Left renal pelvis (tissue), 4 donors: ENCODE measurements around the gene ZNF219. TPM values are rescaled to one million over a fixed set of nuclear protein-coding genes. Genes with fewer than 3 reads are reported as not detected.

Source experiments
- DNase-seq, 4 donors: peaks; one replicate each; pipeline ENCODE4 v3.0.0-alpha.2; 2013; ENCODE audit warnings: low read depth in 4 of 4, low spot score in 3 of 4
- polyA plus RNA-seq, 4 donors: library from polyadenylated mRNA; unstranded; fragments of 120-200 nt; gene quantifications; one replicate each; pipeline ENCODE4 v1.2.1, GENCODE V29; 2013; ENCODE audit not compliant: insufficient read length in 4 of 4

Gene ZNF219
- polyA plus RNA-seq, 4 donors = 15.8 to 38.4 (median 22.6) TPM

DNA sequence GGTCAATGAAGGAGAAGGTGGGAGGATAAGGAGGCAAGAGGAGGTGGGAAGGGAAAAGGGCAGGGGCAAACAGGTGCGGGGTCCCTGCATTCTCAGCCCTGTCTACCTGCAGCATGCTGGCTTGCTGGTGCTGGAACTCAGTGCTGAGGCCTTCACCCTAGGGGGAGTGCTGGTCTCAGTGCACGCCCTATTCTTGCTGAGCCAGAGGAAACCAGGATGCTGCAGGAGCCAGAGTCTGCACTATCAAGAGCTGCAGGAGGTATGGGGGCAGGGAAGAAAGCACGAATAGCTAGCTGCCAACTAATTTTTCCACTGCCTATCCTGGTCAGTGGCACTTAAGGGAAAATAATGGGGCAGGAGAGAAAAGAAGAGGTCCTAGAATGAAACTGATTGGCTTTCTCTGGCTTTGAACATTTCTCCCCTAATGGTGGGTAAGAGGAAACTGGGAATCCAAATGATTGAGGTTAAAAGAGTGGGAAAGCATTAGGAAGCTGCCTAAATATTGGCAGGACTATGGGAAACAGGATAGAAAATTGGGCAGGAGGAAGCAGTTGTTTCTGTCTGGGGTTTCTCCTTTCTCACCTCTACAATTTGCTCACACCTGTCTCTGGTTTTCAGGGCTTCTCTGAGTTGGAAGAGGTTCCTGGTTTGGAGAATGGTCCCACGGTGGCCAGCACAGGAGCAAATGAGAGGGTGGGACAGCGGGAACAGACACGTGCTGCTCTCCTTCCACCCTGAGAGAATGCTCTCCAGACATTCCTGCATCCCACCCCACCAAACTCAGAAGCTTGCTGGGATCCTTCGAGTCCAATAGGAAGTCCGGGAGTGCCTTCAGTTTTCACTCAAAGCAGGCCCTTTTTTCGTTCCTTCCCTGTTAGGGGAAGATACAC, 4.3 kb upstream of the ZNF219 start:
- no peak for DNase-seq

DNA sequence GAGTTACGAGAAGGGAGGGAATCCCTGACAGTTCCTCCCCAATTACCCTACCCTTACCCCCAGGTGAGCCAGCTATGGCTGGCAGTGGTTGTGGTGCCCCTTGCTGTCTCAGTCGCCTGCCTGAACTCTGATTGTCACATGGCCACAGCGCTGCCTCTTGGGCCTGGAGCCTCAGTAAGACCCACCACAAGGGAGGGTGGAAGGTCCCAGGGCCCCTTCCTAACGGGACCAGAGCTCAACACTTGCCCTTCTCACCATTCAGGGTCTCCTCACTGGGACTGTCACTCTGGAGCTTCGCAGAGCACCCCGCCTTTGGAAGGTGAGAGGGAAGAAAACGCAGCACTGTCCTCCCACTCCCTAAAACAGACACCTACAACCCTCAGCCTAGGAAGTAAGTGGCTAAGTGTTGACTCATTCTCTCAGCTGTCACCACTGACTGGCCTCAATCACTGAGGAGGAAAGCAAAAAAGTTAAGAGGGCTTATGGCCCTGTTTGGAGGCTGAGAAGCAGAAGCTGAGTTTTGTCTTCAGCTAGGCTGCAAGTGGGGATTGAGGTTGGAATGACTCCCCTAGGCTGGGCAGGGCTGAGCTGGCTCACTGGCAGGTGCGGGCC, 3.5 kb upstream of the ZNF219 start:
- DNase-seq = no peak

DNA sequence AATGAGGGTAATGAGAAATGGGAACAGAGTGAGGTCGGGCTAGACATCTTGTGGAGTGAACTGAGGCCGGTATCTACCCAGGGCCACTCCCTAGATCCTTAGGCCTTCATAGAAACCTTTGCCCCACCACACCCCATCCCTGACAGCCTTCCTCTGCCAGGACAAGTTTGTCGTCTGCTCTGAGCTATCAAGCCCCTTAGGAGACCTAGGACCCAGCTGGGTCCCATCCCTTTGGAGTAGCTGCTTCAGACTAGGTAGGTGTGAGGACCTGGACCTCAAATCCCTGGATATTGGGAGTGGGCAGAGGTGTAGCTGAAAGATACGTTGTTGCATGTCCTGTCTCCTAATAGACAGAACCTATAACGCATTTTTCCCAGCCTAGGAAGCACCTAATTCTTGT, 2.5 kb upstream of the ZNF219 start, which contains the start of gene TMEM253:
Gene TMEM253 (plus strand): TSS at position 136 of the 400 bp plus-strand sequence. CDS start 278 bp downstream, outside the sequence.
- no peak for DNase-seq

DNA sequence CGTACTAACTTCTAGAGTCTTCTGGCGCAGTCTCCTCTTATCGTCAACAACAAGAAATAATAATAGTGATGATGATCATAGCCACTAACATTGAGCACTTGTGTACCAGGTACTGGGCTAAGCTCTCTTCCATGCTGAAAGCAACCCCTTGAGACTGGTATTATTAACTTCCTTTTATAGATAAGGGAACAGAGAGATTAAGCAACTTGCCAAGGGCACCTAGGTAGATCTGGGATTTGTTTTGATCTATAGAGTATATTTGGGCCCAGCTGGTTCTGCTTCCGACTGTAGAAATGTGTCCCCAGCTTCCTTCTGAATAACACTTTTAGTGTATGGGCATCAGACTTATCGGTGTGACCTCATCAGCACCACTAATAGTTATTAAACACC, 1.1 kb upstream of the ZNF219 start:
- no peak for DNase-seq

DNA sequence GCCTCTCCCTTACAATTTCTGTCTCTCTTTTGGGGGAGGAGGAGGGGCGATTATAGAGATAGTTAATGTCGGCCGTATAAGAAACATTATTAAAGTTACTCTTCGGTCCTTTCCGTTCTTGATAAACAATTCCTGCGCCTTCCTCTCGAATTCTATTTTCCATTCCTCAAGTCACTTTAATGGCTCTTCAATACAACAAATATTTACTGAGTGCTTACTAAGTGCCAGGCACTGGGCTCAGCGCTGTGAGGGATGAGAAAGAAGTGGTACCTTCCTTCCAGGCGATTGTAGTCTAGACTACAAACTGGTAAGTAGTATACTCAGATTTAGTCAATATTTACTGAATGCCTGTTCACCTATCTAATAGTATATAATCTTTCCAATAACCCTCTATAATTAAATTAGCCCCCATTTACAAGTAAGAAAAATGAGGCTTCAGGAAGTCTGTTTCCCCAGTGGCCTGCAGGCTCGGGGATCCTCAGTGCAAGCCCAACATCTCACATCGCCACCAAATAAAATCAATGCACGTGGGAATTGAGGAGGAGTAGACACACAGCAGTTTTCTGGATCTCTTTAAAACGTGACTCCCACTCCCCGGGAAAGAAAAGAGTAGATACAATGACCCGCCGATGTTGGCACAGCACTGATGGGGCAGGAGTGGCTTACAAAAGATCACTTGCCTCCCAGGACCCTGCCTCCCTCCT, 589 bp upstream of the ZNF219 start:
- DNase-seq = no peak

DNA sequence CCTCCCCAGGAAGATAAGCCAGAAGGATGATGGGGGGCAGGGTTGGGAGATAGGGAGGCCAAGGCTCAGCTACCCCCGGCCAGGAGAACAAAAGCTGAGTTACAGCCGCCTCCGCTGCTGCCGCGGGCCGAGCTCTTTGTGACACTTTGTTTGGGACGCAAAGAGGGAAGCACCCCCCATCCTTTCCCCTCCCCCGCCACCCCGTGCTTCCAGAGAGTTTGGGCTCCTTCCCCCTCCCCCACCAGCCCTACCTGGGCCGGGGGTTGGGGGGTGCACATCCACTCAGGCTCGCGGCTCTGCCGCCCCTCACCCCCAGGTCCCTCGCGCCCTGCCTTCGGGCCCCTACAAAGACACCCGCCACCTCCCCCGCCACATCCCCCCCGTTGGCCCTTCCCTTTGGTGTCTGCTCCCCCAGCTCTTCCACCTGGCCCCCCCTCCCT, 799 bp downstream of the ZNF219 start:
- DNase-seq = no peak

DNA sequence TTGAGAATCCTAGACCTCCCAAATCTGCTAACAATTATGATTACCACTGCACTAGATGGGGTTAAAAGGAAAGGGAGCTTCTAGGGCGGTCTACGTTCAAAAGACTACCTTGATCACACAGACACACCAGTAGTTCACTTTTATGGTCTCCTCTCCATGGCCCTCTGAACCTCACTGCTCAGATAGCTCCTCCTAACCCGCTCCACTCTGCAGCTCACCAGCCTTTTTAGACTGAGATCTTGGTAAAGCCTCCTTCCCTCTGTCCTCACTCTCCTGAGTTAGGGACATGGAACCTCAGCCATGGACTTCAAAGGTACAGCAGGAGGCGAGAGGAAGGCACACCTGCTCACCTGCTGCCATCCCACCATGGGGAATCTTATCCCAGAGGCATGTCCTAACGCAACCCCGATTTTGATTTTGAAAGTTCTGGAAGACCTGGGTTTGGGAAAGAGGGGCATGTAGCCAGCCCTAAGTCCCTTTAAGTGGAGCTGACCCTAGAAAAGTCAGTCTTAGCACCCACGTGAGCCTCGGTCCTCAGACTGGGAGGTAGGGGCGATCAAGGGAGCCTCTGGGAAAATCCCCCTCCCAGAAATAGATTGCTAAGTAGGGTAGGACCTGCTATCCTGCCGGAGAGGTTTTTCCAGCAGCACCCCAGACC, 1.3 kb downstream of the ZNF219 start:
- no peak for DNase-seq

DNA sequence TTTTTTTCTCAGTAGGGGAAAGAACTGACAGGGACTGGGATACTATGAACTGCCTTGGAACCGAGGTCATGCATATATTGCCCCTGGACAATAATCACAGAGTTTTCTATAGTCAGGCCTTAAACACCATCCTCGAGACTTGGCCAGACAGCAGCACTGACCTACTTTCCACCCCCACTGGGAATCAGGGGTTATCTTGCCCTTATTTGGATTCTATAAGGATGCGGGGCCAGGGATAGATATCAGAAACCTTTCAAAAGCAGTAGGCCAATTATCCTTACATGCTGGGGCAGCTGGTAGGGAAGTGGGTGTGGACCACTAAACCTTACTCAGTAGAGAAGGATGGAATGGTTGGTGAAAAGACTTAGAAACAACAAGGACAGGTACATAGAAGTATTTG, 2.0 kb downstream of the ZNF219 start:
- no peak for DNase-seq

DNA sequence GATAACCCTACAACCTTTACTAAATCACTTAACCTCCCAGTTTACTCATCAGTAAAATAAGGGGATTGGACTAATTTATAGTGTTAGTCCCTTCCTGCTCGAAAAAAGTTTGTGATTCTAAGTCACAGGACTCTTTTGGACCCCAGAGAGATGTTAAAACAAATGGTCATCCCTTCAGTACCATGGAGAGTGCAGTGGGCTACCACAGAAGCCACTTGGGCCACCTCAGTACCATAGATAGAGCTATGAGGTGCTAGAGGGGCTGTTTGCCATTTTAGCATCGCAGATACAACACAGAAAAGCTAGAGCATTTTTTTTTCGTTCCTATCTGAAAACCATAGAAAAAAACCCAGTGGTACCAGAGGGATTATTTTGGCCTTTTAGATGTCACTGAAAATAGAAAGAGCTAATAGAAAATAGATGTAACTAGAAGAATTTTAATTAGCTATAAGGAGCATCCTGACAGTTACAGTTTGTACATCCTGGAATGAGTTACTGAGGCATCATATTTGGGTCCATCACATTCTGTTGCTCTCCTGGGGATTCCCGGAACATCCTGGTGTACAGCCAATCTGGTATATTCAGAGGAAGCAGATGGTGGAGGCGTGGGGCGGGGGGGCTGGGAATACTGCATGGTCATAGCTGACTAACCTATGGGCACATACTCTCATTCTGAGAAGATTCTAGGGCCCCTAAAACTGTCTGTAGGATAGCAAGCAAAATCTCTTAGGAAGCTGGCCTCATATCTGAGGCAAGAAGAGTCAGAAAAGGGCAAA, 2.8 kb downstream of the ZNF219 start:
- DNase-seq = no peak

DNA sequence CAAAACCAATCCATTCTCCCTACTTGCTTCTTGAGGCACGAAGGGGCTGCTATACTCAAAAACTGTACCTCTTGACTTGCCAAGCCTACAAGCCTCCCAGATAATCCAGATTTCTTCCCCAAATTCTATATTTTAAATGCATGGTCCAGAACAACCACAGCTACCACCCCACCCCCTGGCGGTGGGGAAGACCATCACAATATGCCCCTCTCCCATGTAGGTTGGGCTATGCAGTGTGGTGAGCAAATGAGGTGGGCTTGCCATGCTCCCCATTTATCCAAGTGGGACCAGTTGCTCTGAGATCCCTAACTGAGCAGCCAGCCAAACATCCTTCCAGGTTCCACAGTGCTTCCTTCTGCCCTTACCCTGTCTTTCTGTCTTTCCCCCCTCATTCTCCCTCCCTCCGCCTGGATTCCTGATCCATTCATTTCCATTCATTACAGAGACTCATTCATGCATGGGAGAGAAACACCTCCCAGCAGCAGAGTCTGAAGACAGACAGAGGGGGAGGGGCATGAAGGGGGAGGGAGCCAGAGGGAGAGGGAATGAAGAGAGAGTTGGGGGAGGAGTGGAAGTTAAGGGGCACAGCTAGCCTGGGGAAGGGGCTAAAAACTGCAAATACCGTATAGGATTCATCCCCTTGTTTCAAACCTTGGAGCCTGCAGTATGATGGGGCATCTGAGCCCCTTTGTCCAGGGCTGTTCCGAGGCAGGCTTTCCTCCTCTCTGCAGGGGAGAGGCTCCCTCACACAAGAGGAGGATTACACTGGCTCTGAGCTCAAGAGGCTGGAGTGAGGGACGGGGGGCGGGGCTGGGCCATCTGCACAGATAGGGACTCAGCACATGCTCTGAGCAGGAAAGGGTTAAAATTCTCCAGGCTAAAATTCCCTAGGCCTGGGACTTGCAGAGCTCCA, 4.4 kb downstream of the ZNF219 start:
- DNase-seq = peak in 1 of 4 donors; percentile 73

DNA sequence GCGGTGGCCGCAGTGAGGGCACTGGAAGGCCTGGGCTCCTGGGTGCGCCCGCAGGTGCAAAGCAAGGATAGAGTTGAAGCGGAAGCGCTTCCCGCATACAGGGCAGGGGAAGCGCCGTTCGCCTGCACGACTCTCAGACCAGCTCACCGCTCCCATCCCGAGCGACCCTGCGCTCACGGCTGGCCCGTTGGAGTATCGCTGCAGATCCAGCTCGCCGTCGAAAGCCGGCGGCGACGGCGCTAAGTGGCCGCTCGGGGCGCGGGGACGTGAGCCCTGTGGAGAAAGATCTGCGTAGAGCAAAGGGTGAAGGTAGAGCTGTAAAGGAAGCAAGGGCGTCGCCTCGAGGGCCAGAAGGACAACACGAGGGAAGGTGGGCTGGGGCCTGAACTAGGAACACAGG, 5.4 kb downstream of the ZNF219 start:
- no peak for DNase-seq

DNA sequence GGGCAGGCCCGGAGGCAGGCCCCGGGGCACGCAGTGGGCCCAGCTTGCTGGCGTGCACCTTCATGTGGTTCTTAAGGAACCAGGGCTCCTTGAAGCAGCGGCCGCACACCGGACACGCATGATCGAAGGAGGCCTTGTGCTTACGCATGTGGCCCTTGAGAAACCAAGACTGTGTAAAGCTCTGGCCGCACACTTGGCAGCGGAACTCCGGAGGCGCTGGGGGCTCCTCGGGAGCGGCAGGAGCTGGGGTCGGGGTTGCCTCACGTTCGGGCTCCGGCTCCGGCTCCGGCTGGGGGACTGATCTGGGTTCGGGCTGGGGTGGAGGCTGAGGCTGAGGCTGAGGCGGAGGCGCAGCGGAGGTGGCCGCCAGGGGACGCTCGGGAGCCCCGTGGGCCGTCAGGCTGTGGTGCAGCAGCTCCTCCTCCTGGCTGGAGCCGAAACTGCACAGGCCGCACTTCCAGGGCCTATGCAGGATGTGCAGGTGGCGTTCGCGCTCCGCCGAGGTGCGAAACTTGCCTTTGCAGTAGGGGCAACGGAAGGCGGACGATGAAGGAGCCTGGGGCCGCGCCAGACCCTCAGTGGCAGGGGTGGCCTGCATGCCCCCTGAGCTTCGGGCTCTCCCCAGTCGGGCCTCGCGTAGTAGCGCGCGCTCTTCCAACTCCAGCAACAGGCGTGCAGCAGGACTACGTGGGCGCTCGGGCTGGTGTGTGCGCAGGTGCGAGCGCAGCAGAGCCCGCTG, 6.0 kb downstream of the ZNF219 start:
- no peak for DNase-seq

DNA sequence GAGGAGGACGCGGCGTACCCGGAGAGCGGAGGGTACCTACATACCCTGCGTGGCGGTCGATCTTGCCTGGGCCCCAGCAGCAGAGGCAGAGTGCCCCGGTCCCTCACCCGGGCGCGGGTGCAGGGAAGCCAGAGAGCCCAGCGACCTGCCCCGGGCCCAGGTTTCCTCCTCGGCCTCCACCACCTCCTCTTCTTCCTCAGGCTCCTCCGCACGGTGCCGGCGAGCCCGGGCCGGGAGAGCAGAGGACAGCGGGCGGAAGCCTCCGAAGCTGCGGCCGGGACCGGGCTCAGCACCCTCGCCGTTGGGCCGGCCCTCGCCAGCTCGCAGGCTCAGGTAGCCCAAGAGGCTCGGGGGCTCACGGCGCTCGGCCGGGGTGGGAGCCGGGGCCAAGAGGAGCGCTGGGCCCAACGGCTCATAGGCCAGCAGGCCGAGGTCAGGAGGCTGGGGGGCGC, 6.6 kb downstream of the ZNF219 start:
- no peak for DNase-seq

DNA sequence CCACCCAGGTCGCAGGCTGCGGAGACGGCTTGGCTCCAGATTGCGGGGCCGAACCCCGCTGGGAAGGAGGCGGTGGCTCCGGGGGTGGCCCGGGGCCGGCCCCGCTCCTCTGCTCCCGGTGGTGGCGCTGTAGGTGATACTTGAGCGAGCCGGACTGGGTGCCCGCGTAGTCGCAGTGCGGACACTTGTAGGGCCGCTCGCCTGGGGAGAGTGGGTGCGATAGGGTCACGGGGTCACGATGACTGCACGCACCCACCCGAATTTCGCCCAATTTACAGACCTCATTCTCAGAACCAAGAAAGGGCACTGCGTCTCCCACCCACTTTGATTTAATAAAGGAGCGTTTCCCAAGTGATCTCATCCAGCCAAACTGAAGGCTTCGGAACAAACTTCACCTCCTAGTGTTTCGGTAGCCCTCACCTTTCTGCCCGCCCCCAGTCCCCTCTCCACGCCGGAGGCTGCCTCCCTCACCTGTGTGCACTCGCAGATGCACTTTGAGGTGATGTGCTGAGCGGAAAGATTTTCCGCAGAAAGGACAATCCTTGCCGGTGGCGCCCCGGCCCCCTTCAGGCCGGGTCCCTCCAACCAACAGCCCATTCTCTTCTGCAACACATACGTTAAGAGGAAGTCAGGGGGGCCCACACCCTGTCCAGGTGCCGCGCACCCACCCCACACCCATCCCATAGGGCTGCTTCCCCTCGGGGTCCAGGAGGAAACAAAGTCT, 7.4 kb downstream of the ZNF219 start:
- no peak for DNase-seq

DNA sequence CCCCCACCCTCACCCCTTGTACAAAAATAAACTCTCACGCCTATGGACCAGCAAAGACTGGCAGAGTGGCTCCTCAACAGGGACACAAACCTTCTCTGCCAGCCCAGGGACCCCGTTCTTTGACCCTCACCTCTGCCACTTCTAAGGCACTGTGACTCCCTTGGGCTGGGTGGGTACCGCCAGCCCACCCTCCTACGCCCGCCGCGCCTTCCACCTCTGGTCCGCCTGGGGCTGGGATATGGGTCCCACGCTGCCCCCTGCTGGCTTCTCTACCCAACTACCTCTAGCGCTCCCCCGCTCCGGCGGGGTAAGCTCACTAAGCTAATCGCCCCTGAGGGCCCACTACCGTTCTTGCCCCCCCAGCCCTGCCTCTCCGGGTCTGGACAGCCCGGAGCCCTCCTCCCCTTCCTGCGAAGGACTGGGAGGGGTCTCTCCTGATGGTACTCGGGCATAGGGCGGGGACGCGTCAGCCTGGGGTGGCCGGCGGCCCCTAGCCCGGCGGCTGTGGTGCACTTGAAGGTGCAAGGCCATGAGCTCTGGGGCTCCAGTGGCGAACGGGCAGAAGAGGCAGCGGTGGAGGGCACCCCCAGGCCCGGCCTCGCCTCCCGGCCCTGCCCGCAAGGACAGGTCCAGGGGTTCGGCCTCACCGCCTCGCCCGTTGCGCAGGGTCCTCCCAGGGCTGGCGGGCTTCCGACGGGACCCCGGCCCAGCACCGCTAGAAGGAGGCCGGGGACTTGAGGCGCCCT, 8.1 kb downstream of the ZNF219 start:
- DNase-seq = no peak

DNA sequence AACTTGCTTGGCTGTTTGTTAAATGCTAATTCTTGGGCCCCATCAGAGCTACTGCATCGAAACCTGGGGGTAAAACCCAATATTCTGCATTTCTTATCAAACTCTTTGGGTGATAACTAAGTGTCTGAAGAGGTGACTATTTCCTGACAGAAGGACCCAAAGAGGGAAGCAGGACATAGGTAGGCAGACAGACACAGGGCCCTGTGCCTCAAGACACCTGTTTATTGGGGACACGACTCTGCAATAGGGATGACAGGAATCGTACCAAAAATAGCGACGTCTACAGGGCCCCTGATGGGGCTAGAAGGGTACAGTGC, 8.6 kb downstream of the ZNF219 start:
- DNase-seq = no peak

DNA sequence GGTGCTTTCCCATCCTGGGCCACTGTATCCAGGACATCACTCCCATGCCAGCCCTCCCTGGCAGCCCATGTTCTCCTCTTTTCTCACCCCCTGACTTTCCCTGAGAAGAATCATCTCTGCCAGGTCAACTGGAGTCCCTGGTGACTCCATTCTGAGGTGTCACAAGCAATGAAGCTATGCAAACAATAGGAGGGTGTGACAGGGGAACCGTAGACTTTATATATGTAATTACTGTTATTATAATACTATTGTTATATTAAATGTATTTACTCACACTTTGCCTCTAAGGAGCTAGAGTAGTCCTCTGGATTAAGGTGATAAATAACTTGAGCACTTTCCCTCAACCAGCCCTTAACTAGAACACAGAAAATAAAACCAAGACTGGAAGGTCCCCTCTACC, 9.2 kb downstream of the ZNF219 start:
- DNase-seq = no peak
